ENCODE results near the gene UVRAG.

UVRAG gene

DNA sequence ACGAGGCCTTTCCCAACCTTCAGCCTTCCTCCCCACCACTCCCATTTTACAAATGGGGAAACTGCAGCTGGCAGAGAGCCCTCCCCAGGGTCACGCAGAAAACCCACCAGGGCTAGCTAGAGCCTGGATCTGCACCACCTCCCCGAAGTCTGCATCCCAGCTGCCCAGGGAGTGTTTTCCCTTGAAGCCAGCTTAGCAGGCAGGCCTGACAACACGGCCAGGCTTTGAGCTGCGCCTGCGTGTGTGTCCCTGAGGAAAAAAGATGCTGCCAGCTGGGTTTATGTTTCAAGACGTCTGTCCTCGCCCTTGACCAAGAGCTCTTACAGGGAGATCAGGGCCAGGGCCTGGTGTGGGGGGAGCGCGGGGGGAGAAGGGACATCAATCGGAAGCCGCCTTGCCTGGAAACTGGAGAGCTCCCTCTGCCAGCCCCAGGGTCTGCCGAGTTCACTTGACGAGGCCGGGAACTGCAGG lies 371.0 kb downstream of the UVRAG start:
- peak; percentile 37 for DNase-seq
- WGBS: 61% methylated on average over 12 of the region's 15 CpGs

GRCh38 chr11:76186776-76187279 lies 371.8 kb downstream of the UVRAG start:
- H3K4me1 ChIP-seq (ENCODE audit: control insufficient read depth, insufficient read depth, low read depth, low read length): peaks cover 5% of the 10 kb centered on the region
- H3K18ac ChIP-seq (ENCODE audit: low read depth in 1 of 2, low read length in 2 of 2): no peak overlapping the region
- H3K9me3 ChIP-seq (ENCODE audit: control insufficient read depth, low read length): no peaks in the 10 kb centered on the region
- H3K79me1 ChIP-seq (replicated peaks; ENCODE audit: low read length, poor library complexity, severe bottlenecking): no peaks in the 10 kb centered on the region
- H4K91ac ChIP-seq (ENCODE audit: low read length): peak overlapping the region; percentile 40
- no peak overlapping the region for H4K8ac ChIP-seq (ENCODE audit: low read length)
- H3K4ac ChIP-seq (ENCODE audit: low read depth in 1 of 2, low read length in 2 of 2): no peak overlapping the region
- H2BK120ac ChIP-seq (ENCODE audit: low read depth, low read length): no peak overlapping the region
- H3K4me3 ChIP-seq (ENCODE audit: insufficient read depth in 1 of 2, low read depth in 1 of 2, low read length in 2 of 2): no peak overlapping the region
- H2BK5ac ChIP-seq (ENCODE audit: low read depth, low read length, poor library complexity, severe bottlenecking): no peak overlapping the region
- H3K14ac ChIP-seq (ENCODE audit: low read length in 2 of 2): no peak overlapping the region
- peaks cover 2 to 36% of the 10 kb centered on the region in 2 experiments for H3K27me3 ChIP-seq (ENCODE audit: control insufficient read depth in 1 of 2, insufficient read depth in 1 of 2, low read length in 2 of 2)
- H3K27ac ChIP-seq (ENCODE audit: low read length, poor library complexity, severe bottlenecking): no peak overlapping the region
- no peak overlapping the region for H2AFZ ChIP-seq (ENCODE audit: low read depth, low read length)
- no peak overlapping the region for H3K9ac ChIP-seq (ENCODE audit: low read length)
- H2AK5ac ChIP-seq (ENCODE audit: low read length, severe bottlenecking): no peak overlapping the region
- no peak overlapping the region for H3K4me2 ChIP-seq (ENCODE audit: low read length, poor library complexity, severe bottlenecking)
- WGBS: 97% methylated on average over 21 of the region's 21 CpGs
- no peak overlapping the region for H3K23ac ChIP-seq (ENCODE audit: low read length in 2 of 2)
- no peak overlapping the region for H2BK12ac ChIP-seq (ENCODE audit: low read length in 2 of 2)
- peaks cover 0 to 3% of the 10 kb centered on the region in 2 experiments for H3K36me3 ChIP-seq (ENCODE audit: control insufficient read depth in 1 of 2, insufficient read depth in 2 of 2, low read depth in 1 of 2, low read length in 2 of 2)
- no peak for DNase-seq
- H2BK15ac ChIP-seq (ENCODE audit: low read depth, poor library complexity, severe bottlenecking): no peak overlapping the region

More for the DNA sequence above, 371.0 kb downstream of the UVRAG start:
- Histone ChIP-seq H3K9ac (ENCODE audit: low read length) (peak overlapping the region; percentile 43), H3K9me3 (ENCODE audit: control insufficient read depth, low read length) (no peaks in the 10 kb centered on the region), H4K8ac (ENCODE audit: low read length) (no peak overlapping the region), H2BK12ac (ENCODE audit: low read length in 2 of 2) (no peak overlapping the region), H2BK5ac (ENCODE audit: low read depth, low read length, poor library complexity, severe bottlenecking) (no peak overlapping the region), H2AK5ac (ENCODE audit: low read length, severe bottlenecking) (no peak overlapping the region), H3K4me2 (ENCODE audit: low read length, poor library complexity, severe bottlenecking) (no peak overlapping the region), H2BK120ac (ENCODE audit: low read depth, low read length) (no peak overlapping the region), H3K79me1 (replicated peaks; ENCODE audit: low read length, poor library complexity, severe bottlenecking) (no peaks in the 10 kb centered on the region), H3K18ac (ENCODE audit: low read depth in 1 of 2, low read length in 2 of 2) (no peak overlapping the region), H3K4ac (ENCODE audit: low read depth in 1 of 2, low read length in 2 of 2) (no peak overlapping the region), H3K36me3 (ENCODE audit: control insufficient read depth in 1 of 2, insufficient read depth in 2 of 2, low read depth in 1 of 2, low read length in 2 of 2) (peaks cover 0 to 3% of the 10 kb centered on the region in 2 experiments), H3K27me3 (ENCODE audit: control insufficient read depth in 1 of 2, insufficient read depth in 1 of 2, low read length in 2 of 2) (peaks cover 2 to 28% of the 10 kb centered on the region in 2 experiments), H3K4me3 (ENCODE audit: insufficient read depth in 1 of 2, low read depth in 1 of 2, low read length in 2 of 2) (no peak overlapping the region), H3K27ac (ENCODE audit: low read length, poor library complexity, severe bottlenecking) (no peak overlapping the region), H4K91ac (ENCODE audit: low read length) (no peak overlapping the region), H3K4me1 (ENCODE audit: control insufficient read depth, insufficient read depth, low read depth, low read length) (peaks cover 5% of the 10 kb centered on the region), H3K23ac (ENCODE audit: low read length in 2 of 2) (no peak overlapping the region), H2BK15ac (ENCODE audit: low read depth, poor library complexity, severe bottlenecking) (no peak overlapping the region), H2AFZ (ENCODE audit: low read depth, low read length) (peak overlapping the region; percentile 8), H3K14ac (ENCODE audit: low read length in 2 of 2) (no peak overlapping the region)

DNA sequence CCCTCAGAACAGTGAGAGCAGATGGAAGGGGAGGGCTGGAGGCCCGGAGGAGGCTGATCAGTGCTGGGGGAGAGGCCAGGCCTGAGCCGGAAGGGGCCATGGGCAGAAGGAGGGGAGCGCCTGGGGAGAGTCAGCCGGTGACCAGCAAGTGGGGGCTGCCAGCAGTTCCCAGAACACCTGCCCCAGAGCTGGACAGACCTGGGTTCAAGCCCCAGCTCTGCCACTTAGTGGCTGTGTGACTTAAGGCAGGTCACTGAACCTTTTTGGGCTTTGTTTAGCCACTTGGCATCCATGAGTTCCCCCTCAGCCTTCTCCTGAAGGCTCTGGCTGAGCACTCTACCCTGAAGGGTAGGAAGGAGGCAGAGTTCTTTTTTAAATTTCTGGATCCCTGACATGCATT lies 373.9 kb downstream of the UVRAG start:
- no peak overlapping the region for H2BK12ac ChIP-seq (ENCODE audit: low read length in 2 of 2)
- no peak overlapping the region for H4K91ac ChIP-seq (ENCODE audit: low read length)
- H3K4ac ChIP-seq (ENCODE audit: low read depth in 1 of 2, low read length in 2 of 2): no peak overlapping the region
- no peak overlapping the region for H3K14ac ChIP-seq (ENCODE audit: low read length in 2 of 2)
- no peak overlapping the region for H2AFZ ChIP-seq (ENCODE audit: low read depth, low read length)
- no peak overlapping the region for H3K18ac ChIP-seq (ENCODE audit: low read depth in 1 of 2, low read length in 2 of 2)
- H2BK120ac ChIP-seq (ENCODE audit: low read depth, low read length): no peak overlapping the region
- H3K36me3 ChIP-seq (ENCODE audit: control insufficient read depth in 1 of 2, insufficient read depth in 2 of 2, low read depth in 1 of 2, low read length in 2 of 2): peaks cover 0 to 3% of the 10 kb centered on the region in 2 experiments
- H3K4me1 ChIP-seq (ENCODE audit: control insufficient read depth, insufficient read depth, low read depth, low read length): peaks cover 8% of the 10 kb centered on the region
- H3K79me1 ChIP-seq (replicated peaks; ENCODE audit: low read length, poor library complexity, severe bottlenecking): no peaks in the 10 kb centered on the region
- peaks cover 0 to 40% of the 10 kb centered on the region in 2 experiments for H3K27me3 ChIP-seq (ENCODE audit: control insufficient read depth in 1 of 2, insufficient read depth in 1 of 2, low read length in 2 of 2)
- 87% methylated on average over 4 of the region's 4 CpGs for WGBS
- H3K9ac ChIP-seq (ENCODE audit: low read length): no peak overlapping the region
- H2BK15ac ChIP-seq (ENCODE audit: low read depth, poor library complexity, severe bottlenecking): no peak overlapping the region
- DNase-seq: no peak
- H3K9me3 ChIP-seq (ENCODE audit: control insufficient read depth, low read length): no peaks in the 10 kb centered on the region
- H3K4me2 ChIP-seq (ENCODE audit: low read length, poor library complexity, severe bottlenecking): no peak overlapping the region
- no peak overlapping the region for H3K27ac ChIP-seq (ENCODE audit: low read length, poor library complexity, severe bottlenecking)
- H3K23ac ChIP-seq (ENCODE audit: low read length in 2 of 2): no peak overlapping the region
- no peak overlapping the region for H2AK5ac ChIP-seq (ENCODE audit: low read length, severe bottlenecking)
- H4K8ac ChIP-seq (ENCODE audit: low read length): no peak overlapping the region
- H2BK5ac ChIP-seq (ENCODE audit: low read depth, low read length, poor library complexity, severe bottlenecking): no peak overlapping the region
- H3K4me3 ChIP-seq (ENCODE audit: insufficient read depth in 1 of 2, low read depth in 1 of 2, low read length in 2 of 2): no peak overlapping the region

- Histone ChIP-seq H3K23ac (ENCODE audit: low read length in 2 of 2) (no peak overlapping the region), H3K4me1 (ENCODE audit: control insufficient read depth, insufficient read depth, low read depth, low read length) (peaks cover 8% of the 10 kb centered on the region), H3K14ac (ENCODE audit: low read length in 2 of 2) (no peak overlapping the region), H2AK5ac (ENCODE audit: low read length, severe bottlenecking) (no peak overlapping the region), H2BK5ac (ENCODE audit: low read depth, low read length, poor library complexity, severe bottlenecking) (no peak overlapping the region), H2AFZ (ENCODE audit: low read depth, low read length) (no peak overlapping the region), H2BK120ac (ENCODE audit: low read depth, low read length) (no peak overlapping the region), H3K4me2 (ENCODE audit: low read length, poor library complexity, severe bottlenecking) (no peak overlapping the region), H4K91ac (ENCODE audit: low read length) (no peak overlapping the region), H3K9ac (ENCODE audit: low read length) (no peak overlapping the region), H2BK15ac (ENCODE audit: low read depth, poor library complexity, severe bottlenecking) (no peak overlapping the region), H3K27ac (ENCODE audit: low read length, poor library complexity, severe bottlenecking) (no peak overlapping the region), H3K4me3 (ENCODE audit: insufficient read depth in 1 of 2, low read depth in 1 of 2, low read length in 2 of 2) (no peak overlapping the region), H4K8ac (ENCODE audit: low read length) (no peak overlapping the region), H3K27me3 (ENCODE audit: control insufficient read depth in 1 of 2, insufficient read depth in 1 of 2, low read length in 2 of 2) (peaks cover 0 to 43% of the 10 kb centered on the region in 2 experiments), H3K36me3 (ENCODE audit: control insufficient read depth in 1 of 2, insufficient read depth in 2 of 2, low read depth in 1 of 2, low read length in 2 of 2) (peaks cover 0 to 3% of the 10 kb centered on the region in 2 experiments), H3K79me1 (replicated peaks; ENCODE audit: low read length, poor library complexity, severe bottlenecking) (no peaks in the 10 kb centered on the region), H3K9me3 (ENCODE audit: control insufficient read depth, low read length) (no peaks in the 10 kb centered on the region), H3K18ac (ENCODE audit: low read depth in 1 of 2, low read length in 2 of 2) (no peak overlapping the region), H3K4ac (ENCODE audit: low read depth in 1 of 2, low read length in 2 of 2) (no peak overlapping the region), H2BK12ac (ENCODE audit: low read length in 2 of 2) (no peak overlapping the region)
- no peak for DNase-seq
- 60% methylated on average over 6 of the region's 6 CpGs for WGBS
Measured at GRCh38 chr11:76189682-76190081, 374.7 kb downstream of the UVRAG start.

Data from mesenchymal stem cell (in vitro differentiated cells and primary cell).